Brain microvascular endothelial cell (primary cell): ENCODE results near the gene GPS1.
"Not testable (repeated sequence)": the region's sequence is repeated elsewhere in the genome, so short reads cannot be mapped to it uniquely, and the experiment has no call there.

Experiments used
- DNase-seq: peaks from one replicate; pipeline ENCODE4 v3.0.0-alpha.2; 2020
- H3K27ac ChIP-seq: fragments of 250-450 bp; sonication (Bioruptor Pico); 2 replicates; pipeline ENCODE4 v1.5.1; 2020; ENCODE audit warnings: mild to moderate bottlenecking, moderate library complexity
- H3K27me3 ChIP-seq: fragments of 250-450 bp; sonication (Bioruptor Pico); replicated peaks from 2 replicates; pipeline ENCODE4 v1.5.1; 2020; ENCODE audit warnings: mild to moderate bottlenecking
- H3K36me3 ChIP-seq: fragments of 250-450 bp; sonication (Bioruptor Pico); replicated peaks from 2 replicates; pipeline ENCODE4 v1.5.1; 2020; ENCODE audit warnings: mild to moderate bottlenecking
- H3K4me3 ChIP-seq: 2 replicates; pipeline ENCODE4 v1.5.1; 2011; ENCODE audit warnings: low read depth, mild to moderate bottlenecking, control low read depth, low read length, moderate library complexity
- CTCF ChIP-seq: IDR thresholded peaks from 2 replicates; pipeline ENCODE4 v1.5.1; 2011; ENCODE audit warnings: low read depth, mild to moderate bottlenecking, moderate library complexity, low read length, control low read depth, inconsistent platforms; ENCODE audit errors: missing control alignments
- in situ Hi-C: cut with HindIII; loops from 2 replicates; pipeline ENCODE4 v1.10.0; 2017; ENCODE audit warnings: low sequenced_read_pairs, low pct_ligation_motif_present

Gene GPS1

DNA sequence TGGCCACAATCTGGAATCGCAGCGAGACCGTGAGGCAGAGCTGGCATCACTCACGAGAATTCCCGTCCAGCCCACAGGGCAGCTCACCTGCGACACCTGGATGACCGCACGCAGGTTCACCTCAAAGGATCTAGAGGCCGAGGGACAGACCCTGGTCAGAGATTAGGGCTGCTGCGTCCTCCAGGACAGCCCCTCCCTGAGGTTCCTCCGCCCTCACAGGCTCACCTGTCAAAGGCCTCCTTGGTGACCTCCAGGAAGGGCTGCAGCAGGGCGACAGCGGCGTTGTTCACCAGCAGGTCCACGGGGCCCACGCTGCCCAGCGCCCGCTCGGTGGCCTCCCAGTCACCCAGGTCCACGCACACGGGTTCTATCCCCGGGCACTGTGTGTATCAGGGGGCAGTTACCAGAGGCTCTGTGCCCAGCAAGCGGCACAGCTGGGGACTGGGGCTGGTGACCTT is 15.0 kb upstream of the GPS1 start:
- Histone ChIP-seq H3K36me3 (no peaks in the 10 kb centered on the region), H3K27me3 (no peaks in the 10 kb centered on the region), H3K27ac (no peak overlapping the region), H3K4me3 (peak overlapping the region; percentile 67)
- no peak for DNase-seq
- TF ChIP-seq CTCF = no peak
- in situ Hi-C loops = loop anchor here (10.0 kb wide), 1 partner anchor 62 kb away; the partner anchor contains the start of gene ASPSCR1

DNA sequence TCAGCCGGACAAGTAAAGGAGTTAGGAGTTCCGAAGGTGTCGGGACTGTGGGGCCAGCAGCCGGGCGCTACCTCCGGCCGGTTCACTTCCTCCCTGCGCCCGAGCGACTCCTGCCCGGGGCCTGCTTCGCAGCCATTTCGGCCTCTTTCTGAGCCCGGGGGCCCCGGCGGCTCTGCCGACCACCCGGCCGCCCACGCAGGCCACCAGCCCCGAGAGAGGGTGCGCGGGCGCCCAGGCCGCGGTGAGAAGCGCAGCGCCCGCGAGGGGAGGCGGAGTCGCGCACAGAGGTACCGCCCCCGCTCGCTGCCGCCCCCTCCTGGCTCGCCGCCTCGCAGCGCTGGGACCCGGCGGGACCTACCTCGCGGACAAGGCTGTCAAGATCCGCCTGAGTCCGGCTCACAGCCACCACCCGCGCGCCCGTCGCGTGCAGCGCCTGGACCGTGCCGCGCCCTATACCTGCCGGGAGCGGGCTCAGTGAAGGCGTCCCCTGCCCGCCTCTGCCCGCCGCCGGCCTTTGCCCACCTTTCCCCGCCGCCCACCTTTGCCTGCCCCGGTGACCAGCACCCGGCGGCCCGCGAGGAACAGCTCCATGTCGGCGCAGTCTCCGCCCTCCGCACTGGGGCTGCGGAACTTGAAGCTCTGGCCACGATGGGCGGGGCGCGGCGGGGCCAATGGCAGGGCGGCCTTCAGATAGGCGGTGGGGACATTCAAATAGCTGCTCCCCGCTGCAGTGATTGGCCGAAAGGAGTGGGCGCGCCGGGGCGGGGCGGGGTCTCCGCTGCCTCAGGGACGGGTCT is 14.4 kb upstream of the GPS1 start, which contains the start of gene DCXR:
Gene DCXR, minus strand, starts transcription at position 606 of the 797 bp plus-strand sequence. Its CDS starts 15 bp downstream, at position 591.
- DNase-seq = peak; percentile 94
- in situ Hi-C loops = loop anchor here (10.0 kb wide), 1 partner anchor 62 kb away; the partner anchor contains the start of gene ASPSCR1
- peak within 1 kb of the TSS; percentile 67 for H3K4me3 ChIP-seq
- H3K27ac ChIP-seq = peak within 1 kb of the TSS; percentile 59
- no peaks in the 10 kb centered on the region for H3K36me3 ChIP-seq
- H3K27me3 ChIP-seq = no peaks in the 10 kb centered on the region
- peak; percentile 62 for TF ChIP-seq CTCF

GRCh38 chr17:82037889-82038195 is 13.9 kb upstream of the GPS1 start:
- Histone ChIP-seq H3K4me3 (peak overlapping the region; percentile 41), H3K27ac (no peak overlapping the region), H3K36me3 (no peaks in the 10 kb centered on the region), H3K27me3 (no peaks in the 10 kb centered on the region)
- no peak for DNase-seq
- no peak for TF ChIP-seq CTCF
- in situ Hi-C loops = loop anchor here (10.0 kb wide), 1 partner anchor 63 kb away; the partner anchor contains the start of gene ASPSCR1

DNA sequence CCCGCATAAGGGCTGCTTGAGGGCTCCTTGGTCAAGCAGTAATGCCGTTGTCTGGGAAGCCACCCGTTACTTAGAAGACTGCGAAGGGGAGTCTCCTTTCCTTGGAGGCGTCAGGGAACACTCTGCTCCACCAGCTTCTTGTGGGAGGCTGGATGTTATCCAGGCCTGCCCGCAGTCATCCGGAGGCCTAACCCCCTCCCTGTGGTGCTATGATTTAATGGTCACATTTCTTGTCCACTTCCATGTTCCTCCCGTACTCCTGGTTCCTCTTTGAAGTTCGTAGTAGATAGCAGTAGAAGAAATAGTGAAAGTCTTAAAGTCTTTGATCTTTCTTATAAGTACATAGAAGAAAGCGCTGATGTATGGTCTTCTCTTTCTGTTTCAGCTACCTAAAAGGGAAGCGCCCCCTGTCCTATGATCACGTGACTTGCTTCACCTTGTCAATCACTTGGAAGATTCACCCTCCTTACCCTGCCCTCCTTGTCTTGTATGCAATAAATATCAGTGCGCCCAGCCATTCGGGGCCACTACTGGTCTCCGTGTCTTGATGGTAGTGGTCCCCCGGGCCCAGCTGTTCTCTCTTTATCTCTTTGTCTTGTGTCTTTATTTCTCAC is 12.8 kb upstream of the GPS1 start:
- in situ Hi-C loops = loop anchor here (10.0 kb wide), 1 partner anchor 64 kb away; the partner anchor contains the start of gene ASPSCR1
- H3K36me3 ChIP-seq, H3K27ac ChIP-seq, H3K27me3 ChIP-seq, DNase-seq, H3K4me3 ChIP-seq: not testable (repeated sequence)

GRCh38 chr17:82039695-82040299 is 11.9 kb upstream of the GPS1 start:
- no peak for DNase-seq
- no peaks in the 10 kb centered on the region for H3K36me3 ChIP-seq
- no peak overlapping the region for H3K27ac ChIP-seq
- in situ Hi-C loops = loop anchor here (10.0 kb wide), 1 partner anchor 65 kb away; the partner anchor contains the start of gene ASPSCR1
- TF ChIP-seq CTCF = no peak
- no peak overlapping the region for H3K4me3 ChIP-seq
- H3K27me3 ChIP-seq = no peaks in the 10 kb centered on the region
